DMS153 treated with DMSO at 0.1 percent for 48 hours (cell line): ENCODE results near the gene CIAO1.
"Not testable (repeated sequence)": the region's sequence is repeated elsewhere in the genome, so short reads cannot be mapped to it uniquely, and the experiment has no call there.

Experiments
- DNase-seq: peaks from one replicate; lab custom pipeline; 2025; ENCODE audit not compliant: unreplicated experiment; lab: John Stamatoyannopoulos, UW

CIAO1 gene

GRCh38 chr2:96249654-96250053, 16.4 kb upstream of the CIAO1 start:
- no peak for DNase-seq

DNA sequence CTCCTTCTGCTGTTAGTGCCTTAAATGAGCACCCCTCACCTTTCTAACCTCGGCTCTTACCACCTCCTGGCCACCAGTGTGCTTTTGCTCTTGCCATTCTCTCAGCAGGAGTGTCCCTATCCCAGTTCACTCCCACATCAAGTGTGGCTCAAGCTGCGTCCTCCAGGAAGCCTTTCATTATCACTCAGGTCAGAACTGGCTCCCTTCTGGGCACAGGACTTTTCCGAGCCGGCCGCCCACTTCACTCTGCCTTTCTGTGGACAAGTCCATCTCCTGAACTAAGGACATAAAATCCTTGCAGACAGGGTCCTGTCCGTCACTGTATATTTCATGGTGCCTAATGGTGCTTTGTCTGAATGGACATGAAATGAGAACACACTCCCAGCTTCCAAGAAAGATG, 15.8 kb upstream of the CIAO1 start:
- DNase-seq, result no peak

- DNase-seq, result no peak
These were observed 14.2 kb upstream of the CIAO1 start for GRCh38 chr2:96251721-96252292.

DNA sequence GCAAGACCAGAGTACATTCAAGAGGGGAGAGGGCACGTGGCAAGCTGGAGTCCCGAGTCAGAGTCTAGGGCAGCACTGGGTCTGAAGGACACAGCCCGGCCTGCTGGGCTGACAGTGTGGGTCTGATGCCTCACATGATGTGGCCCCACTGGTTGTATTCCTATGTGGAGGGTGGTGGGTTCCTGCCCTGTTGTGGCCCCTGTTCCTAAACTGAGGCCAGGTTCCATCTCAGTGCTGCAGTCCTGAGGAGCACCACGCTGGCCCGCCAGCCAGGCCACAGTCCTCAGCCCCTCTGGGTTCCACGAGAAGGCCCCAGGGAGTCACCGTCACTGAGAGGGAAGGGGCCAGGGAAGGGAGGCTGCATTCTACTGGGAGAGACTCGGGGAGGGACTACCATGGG, 13.5 kb upstream of the CIAO1 start:
- DNase-seq, result no peak

DNA sequence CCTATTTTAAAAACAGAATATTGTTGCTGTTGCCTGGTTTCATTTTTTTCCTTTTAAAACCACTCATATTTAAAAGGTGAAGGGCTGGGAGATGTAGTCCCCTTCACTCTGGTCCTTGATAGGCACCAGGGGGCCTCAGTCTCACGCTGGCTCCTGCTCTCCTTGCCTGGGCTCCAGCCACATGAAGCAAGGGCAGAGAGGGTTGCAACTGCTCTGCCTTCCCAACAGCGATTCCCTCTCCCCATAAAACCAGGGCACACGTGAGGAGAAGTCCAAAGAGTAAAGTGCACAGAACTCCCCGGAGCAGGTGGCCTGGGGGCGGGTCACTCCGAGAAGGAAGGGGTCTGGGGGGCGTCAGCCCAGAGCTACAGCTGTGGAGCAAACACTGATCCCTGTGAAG, 13.0 kb upstream of the CIAO1 start:
- DNase-seq, result no peak

- no peak for DNase-seq
These were observed 11.5 kb upstream of the CIAO1 start for GRCh38 chr2:96254571-96254970.

GRCh38 chr2:96256611-96257113, 9.4 kb upstream of the CIAO1 start:
- DNase-seq, result no peak

- DNase-seq, result not testable (repeated sequence)
These were observed 8.3 kb upstream of the CIAO1 start for GRCh38 chr2:96257744-96258143.

- no peak for DNase-seq
These were observed 7.6 kb upstream of the CIAO1 start for GRCh38 chr2:96258166-96259022.

DNA sequence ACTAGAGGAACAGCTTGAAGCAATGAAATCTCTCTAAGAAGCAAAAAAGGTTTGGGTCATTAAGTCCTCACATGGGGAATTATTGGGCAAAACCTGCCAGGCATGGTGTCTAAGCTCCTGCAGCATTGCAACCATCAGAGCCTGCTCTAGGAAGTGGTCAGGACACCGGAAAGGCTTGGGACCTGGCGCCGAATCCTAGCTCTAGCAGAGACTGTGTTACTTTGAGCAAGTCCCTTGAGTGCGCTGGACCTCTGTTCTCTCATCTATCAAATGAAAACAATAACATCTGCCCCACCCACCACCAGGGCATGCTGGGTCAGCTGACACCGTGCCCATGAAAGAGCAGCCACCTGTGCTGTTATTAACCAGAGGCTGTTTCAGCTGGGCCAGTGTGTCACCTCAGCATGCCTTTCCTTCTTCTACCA, 6.5 kb upstream of the CIAO1 start:
- no peak for DNase-seq

- DNase-seq, result peak; percentile 90
These were observed 5.4 kb upstream of the CIAO1 start for GRCh38 chr2:96260387-96261260.

DNA sequence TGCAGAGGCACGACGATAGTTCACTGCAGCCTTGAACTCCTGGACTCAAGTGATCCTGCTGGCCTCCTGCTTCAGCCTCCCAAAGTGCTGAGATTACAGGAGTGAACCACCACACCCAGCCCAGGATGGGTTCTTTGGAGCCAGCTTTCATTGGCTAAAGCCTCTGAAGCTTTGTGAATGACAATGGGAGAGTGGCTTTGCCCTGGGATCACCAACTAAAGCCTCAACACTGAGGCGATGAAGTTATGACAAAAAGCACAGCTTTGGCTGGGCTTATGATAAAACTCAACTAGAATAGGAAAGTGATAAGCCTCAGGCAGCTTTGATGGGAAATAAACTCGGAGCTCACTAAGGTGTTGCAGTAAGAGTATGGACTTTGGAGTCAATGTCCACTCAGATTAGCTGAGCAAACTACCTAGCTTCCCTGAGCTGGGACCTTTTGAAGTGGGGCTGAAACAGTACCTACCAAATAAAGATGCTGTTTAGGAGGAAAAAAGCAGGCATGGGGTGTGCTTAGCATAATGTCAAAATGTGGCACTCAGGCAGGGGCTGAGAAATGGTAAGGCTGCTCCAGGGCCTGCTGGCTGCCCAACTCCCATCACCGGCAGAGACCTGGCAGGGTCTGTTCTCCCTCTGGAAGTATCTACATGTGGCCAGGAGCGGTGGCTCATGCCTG, 4.6 kb upstream of the CIAO1 start:
- DNase-seq, result no peak

- no peak for DNase-seq
These were observed 3.7 kb upstream of the CIAO1 start for GRCh38 chr2:96262306-96262705.

DNA sequence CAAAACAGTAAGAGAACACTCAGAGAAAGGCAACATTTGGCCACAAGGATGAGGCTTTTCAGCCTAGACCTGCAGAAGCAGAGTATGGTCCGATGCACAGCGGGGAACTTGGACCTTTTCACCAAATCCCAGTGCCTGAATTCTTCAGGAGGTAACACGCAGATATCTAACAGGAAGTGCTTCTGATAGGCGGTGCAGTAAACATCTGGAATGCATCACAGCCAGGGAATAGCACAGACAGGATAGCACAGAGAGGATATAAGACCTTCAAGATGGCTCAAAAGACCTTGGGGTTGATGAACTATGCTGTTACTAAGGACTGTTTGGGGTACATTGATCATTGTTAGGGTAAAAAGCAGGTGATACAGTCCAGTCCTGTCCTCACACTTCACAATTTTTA, 1.9 kb upstream of the CIAO1 start:
- DNase-seq, result no peak

- DNase-seq, result no peak
These were observed 1.2 kb upstream of the CIAO1 start for GRCh38 chr2:96264656-96265348.

GRCh38 chr2:96265349-96265839, 631 bp upstream of the CIAO1 start:
- DNase-seq, result no peak

DNA sequence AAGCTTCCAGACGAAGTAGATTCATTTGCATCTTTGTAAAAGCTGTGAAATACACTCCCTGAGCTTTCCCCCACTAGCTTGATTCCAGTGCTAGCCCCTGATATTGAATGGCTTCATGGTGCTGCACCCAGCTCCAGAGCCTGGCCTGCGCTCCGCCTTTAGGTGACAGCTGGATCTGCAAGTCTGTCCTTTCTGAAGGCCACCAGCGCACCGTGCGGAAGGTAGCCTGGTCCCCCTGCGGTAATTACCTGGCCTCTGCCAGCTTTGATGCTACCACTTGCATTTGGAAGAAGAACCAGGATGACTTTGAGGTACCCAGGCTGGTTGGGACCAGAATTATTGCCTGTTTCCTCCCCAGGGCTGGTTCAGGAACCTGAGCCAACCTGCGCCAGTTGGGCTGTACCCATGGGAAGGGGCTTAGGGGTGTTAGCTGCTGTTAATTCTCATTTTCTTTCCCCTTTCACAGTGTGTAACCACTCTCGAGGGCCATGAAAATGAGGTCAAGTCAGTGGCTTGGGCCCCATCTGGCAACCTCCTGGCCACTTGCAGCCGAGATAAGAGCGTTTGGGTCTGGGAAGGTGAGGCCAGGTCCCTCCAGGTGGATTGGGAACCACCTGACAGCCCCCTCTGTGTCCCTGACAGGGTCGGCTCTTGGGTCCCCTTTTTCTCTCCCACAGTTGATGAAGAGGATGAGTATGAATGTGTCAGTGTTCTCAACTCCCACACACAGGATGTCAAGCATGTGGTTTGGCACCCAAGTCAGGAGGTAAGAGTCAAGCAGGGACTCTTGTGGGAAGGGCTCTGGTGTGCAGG, 1.3 kb downstream of the CIAO1 start:
- no peak for DNase-seq

DNA sequence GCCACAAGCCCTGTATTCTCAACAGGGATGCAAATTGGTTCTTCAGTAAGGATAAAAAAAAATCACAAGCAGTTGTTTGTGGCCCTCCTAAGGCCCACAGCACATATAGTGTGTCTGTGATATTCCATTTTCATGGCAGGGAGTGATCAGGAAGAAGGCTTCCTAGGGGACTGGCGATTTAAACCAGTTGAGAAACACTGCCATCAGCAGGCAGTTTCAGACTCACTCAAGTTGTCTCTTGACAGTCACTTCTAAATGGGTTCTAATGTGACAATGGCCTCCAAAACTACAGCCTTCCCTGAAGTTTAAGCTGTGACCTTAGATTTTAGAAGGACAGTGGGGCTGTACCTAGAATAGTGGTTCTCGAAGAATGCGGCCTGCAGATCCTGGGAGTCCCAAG, 6.0 kb downstream of the CIAO1 start:
- DNase-seq, result no peak

- no peak for DNase-seq
These were observed 7.7 kb downstream of the CIAO1 start for GRCh38 chr2:96273763-96274162.
